Measurements from ENCODE around the gene DNAH2.

The DNAH2 gene

GRCh38 chr17:7840875-7841274 lies 123.3 kb downstream of the DNAH2 start:
- H3K4me3 ChIP-seq (ENCODE audit: control insufficient read depth, low read depth, low read length) = no peak overlapping the region
- TF ChIP-seq CTCF (conservative IDR thresholded peaks at IDR 0.05; ENCODE audit: control insufficient read depth, insufficient read depth, low read depth, low read length) = no peak
- DNase-seq (ENCODE audit: low read depth) = no peak

GRCh38 chr17:7841396-7841914 lies 123.9 kb downstream of the DNAH2 start:
- peak; percentile 88 for DNase-seq (ENCODE audit: low read depth)
- H3K4me3 ChIP-seq (ENCODE audit: control insufficient read depth, low read depth, low read length) = peak overlapping the region; percentile 68
- TF ChIP-seq CTCF (conservative IDR thresholded peaks at IDR 0.05; ENCODE audit: control insufficient read depth, insufficient read depth, low read depth, low read length) = no peak

DNA sequence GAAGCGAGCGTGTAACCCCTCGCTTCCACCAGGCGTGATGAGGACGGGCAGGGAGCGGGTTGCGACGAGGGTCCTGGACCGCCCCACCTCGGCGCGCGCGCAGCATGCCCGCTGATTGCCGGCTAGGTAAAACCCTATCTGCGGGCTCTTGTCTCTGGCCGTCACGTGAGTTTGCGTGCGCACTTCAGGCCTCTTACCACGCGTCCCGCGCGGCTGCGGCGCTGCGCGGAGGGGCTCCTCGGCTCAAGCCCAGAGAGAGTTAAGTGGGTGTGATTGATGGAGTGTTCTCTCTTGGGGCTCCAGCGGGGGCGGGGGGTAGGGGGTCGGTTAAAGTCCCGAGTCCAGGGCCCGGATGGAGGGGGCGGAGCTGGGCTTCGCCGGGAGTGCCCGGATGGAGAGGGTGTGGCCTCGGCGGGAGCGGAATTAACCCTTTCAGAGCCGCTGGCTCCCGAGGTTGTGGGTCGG lies 124.4 kb downstream of the DNAH2 start:
- DNase-seq (ENCODE audit: low read depth) = peak; percentile 83
- TF ChIP-seq CTCF (conservative IDR thresholded peaks at IDR 0.05; ENCODE audit: control insufficient read depth, insufficient read depth, low read depth, low read length) = no peak

GRCh38 chr17:7842380-7843256 lies 125.1 kb downstream of the DNAH2 start:
- H3K4me3 ChIP-seq (ENCODE audit: control insufficient read depth, low read depth, low read length) = peak overlapping the region; percentile 68
- no peak for TF ChIP-seq CTCF (conservative IDR thresholded peaks at IDR 0.05; ENCODE audit: control insufficient read depth, insufficient read depth, low read depth, low read length)

More for the DNA sequence above, 124.4 kb downstream of the DNAH2 start:
- H3K4me3 ChIP-seq (ENCODE audit: control insufficient read depth, low read depth, low read length) = peak overlapping the region; percentile 68

DNA sequence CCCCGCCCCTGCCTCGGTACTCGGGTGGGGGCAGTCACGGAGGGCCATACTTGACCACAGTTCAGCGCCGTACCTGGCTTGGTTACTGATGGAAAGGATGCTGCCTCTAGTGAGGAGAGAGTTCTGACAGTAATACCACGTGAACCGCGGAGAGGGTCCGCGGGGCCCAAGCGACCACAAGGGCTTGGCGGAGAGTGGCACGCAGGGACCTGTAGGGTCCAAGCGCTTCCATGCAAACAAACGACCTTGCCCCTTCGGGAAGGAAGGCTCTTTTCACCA lies 125.7 kb downstream of the DNAH2 start:
- H3K4me3 ChIP-seq (ENCODE audit: control insufficient read depth, low read depth, low read length) = peak overlapping the region; percentile 68
- TF ChIP-seq CTCF (conservative IDR thresholded peaks at IDR 0.05; ENCODE audit: control insufficient read depth, insufficient read depth, low read depth, low read length) = no peak
- DNase-seq (ENCODE audit: low read depth) = no peak

More at GRCh38 chr17:7842380-7843256, 125.1 kb downstream of the DNAH2 start:
- DNase-seq (ENCODE audit: low read depth) = peak; percentile 96

GRCh38 chr17:7843536-7844291 lies 126.2 kb downstream of the DNAH2 start:
- no peak for TF ChIP-seq CTCF (conservative IDR thresholded peaks at IDR 0.05; ENCODE audit: control insufficient read depth, insufficient read depth, low read depth, low read length)
- DNase-seq (ENCODE audit: low read depth) = peak; percentile 83
- peak overlapping the region; percentile 68 for H3K4me3 ChIP-seq (ENCODE audit: control insufficient read depth, low read depth, low read length)
